HL-60 (cell line): ENCODE results near the gene ARMC6.
A peak's percentile ranks its signal among the peaks of the same experiment; 100 is the strongest.

Experiments used
- DNase-seq, 2 experiments: peaks; one replicate each; pipeline ENCODE4 v3.0.0-alpha.2; 2010 to 2020; ENCODE audit warnings: low read depth in 1 of 2, low spot score in 1 of 2
- H3K27ac ChIP-seq: fragments of 250-450 bp; sonication (Bioruptor Pico); replicated peaks from 2 replicates; pipeline ENCODE4 v1.5.1; 2020; ENCODE audit warnings: mild to moderate bottlenecking, moderate library complexity
- H3K27me3 ChIP-seq: fragments of 250-450 bp; sonication (Bioruptor Pico); 2 replicates; pipeline ENCODE4 v1.5.1; 2021; ENCODE audit warnings: mild to moderate bottlenecking, moderate library complexity; ENCODE audit not compliant: insufficient read depth, poor library complexity, severe bottlenecking
- H3K4me3 ChIP-seq: replicated peaks from 2 replicates; pipeline ENCODE4 v1.5.1; 2011; ENCODE audit warnings: mild to moderate bottlenecking, control low read depth, low read length; ENCODE audit not compliant: insufficient read depth
- CTCF ChIP-seq: IDR thresholded peaks from one replicate; pipeline ENCODE4 v1.5.1; 2011; ENCODE audit warnings: low read length, control low read depth, inconsistent platforms; ENCODE audit not compliant: insufficient read depth
- GABPA ChIP-seq: IDR thresholded peaks from 2 replicates; pipeline ENCODE4 v1.6.1; 2012; ENCODE audit warnings: low read depth
- POLR2AphosphoS5 ChIP-seq: IDR thresholded peaks from 2 replicates; pipeline ENCODE4 v1.6.1; 2012; ENCODE audit warnings: low read depth
- REST ChIP-seq: IDR thresholded peaks from 2 replicates; pipeline ENCODE4 v1.6.1; 2012; ENCODE audit warnings: low read depth; ENCODE audit not compliant: insufficient replicate concordance
- SPI1 ChIP-seq: IDR thresholded peaks from 2 replicates; pipeline ENCODE4 v1.6.1; 2012; ENCODE audit warnings: low read depth, mild to moderate bottlenecking, borderline replicate concordance

Gene ARMC6

GRCh38 chr19:19049406-19049805, 16.0 kb downstream of the ARMC6 start:
- no peak overlapping the region for H3K27ac ChIP-seq
- H3K27me3 ChIP-seq, result no peaks in the 10 kb centered on the region
- no peak for TF ChIP-seq GABPA
- TF ChIP-seq POLR2AphosphoS5, result no peak
- no peak for TF ChIP-seq SPI1
- TF ChIP-seq REST, result no peak
- no peak for TF ChIP-seq CTCF
- peak; percentile 19 to 50 for DNase-seq
- H3K4me3 ChIP-seq, result no peak overlapping the region

GRCh38 chr19:19050104-19050503, 16.7 kb downstream of the ARMC6 start:
- DNase-seq, result no peak
- TF ChIP-seq GABPA, result no peak
- H3K4me3 ChIP-seq, result no peak overlapping the region
- no peaks in the 10 kb centered on the region for H3K27me3 ChIP-seq
- no peak overlapping the region for H3K27ac ChIP-seq

- no peak overlapping the region for H3K27ac ChIP-seq
- no peaks in the 10 kb centered on the region for H3K27me3 ChIP-seq
- DNase-seq, result no peak
- no peak overlapping the region for H3K4me3 ChIP-seq
- no peak for TF ChIP-seq POLR2AphosphoS5
- no peak for TF ChIP-seq SPI1
- TF ChIP-seq CTCF, result no peak
- TF ChIP-seq GABPA, result no peak
- TF ChIP-seq REST, result no peak
These were observed 17.3 kb downstream of the ARMC6 start for GRCh38 chr19:19050731-19051130.

- TF ChIP-seq POLR2AphosphoS5, result no peak
- TF ChIP-seq SPI1, result no peak
- no peak for TF ChIP-seq GABPA
- TF ChIP-seq REST, result no peak
- no peak for TF ChIP-seq CTCF
- Histone ChIP-seq H3K27me3 (no peaks in the 10 kb centered on the region), H3K27ac (no peak overlapping the region), H3K4me3 (no peak overlapping the region)
- DNase-seq, result no peak
These were observed 18.2 kb downstream of the ARMC6 start for GRCh38 chr19:19051478-19052213.
